BLaER1 treated with 17β-estradiol and CSF1 and Interleukin-3, amounts not matched to agents 10 nM and 100 nM (cell line): ENCODE results near the gene RPS6KA5.
"Not testable (repeated sequence)": the region's sequence is repeated elsewhere in the genome, so short reads cannot be mapped to it uniquely, and the experiment has no call there.

ENCODE experiments used
- H3K27ac ChIP-seq, 11 experiments: shearing (Covaris generic); formaldehyde crosslinking; 2 replicates each; pipeline ENCODE4 v1.8.1; 2022
- H3K27me3 ChIP-seq, 11 experiments: shearing (Covaris generic); formaldehyde crosslinking; 2 replicates each; pipeline ENCODE4 v1.8.1; 2022
- H3K36me3 ChIP-seq, 11 experiments: shearing (Covaris generic); formaldehyde crosslinking; 2 replicates each; pipeline ENCODE4 v1.8.1; 2022
- H3K4me1 ChIP-seq, 10 experiments: shearing (Covaris generic); formaldehyde crosslinking; 2 replicates each; pipeline ENCODE4 v1.8.1; 2022
- H3K4me2 ChIP-seq, 11 experiments: shearing (Covaris generic); formaldehyde crosslinking; 2 replicates each; pipeline ENCODE4 v1.8.1; 2022
- H3K4me3 ChIP-seq, 10 experiments: shearing (Covaris generic); formaldehyde crosslinking; 2 replicates each; pipeline ENCODE4 v1.8.1; 2022
- H3K9ac ChIP-seq, 11 experiments: shearing (Covaris generic); formaldehyde crosslinking; 2 replicates each; pipeline ENCODE4 v1.8.1; 2022
- H3K9me3 ChIP-seq, 11 experiments: shearing (Covaris generic); formaldehyde crosslinking; replicated peaks in 1 of 11; 2 replicates each; pipeline ENCODE4 v1.8.1; 2022
- H4K20me1 ChIP-seq, 11 experiments: shearing (Covaris generic); formaldehyde crosslinking; 2 replicates each; pipeline ENCODE4 v1.8.1; 2022
- Cebpa-rat ChIP-seq, 11 experiments: shearing (Covaris generic); IDR thresholded peaks; 2 replicates each; pipeline ENCODE4 v1.8.1; 2022

The RPS6KA5 gene

DNA sequence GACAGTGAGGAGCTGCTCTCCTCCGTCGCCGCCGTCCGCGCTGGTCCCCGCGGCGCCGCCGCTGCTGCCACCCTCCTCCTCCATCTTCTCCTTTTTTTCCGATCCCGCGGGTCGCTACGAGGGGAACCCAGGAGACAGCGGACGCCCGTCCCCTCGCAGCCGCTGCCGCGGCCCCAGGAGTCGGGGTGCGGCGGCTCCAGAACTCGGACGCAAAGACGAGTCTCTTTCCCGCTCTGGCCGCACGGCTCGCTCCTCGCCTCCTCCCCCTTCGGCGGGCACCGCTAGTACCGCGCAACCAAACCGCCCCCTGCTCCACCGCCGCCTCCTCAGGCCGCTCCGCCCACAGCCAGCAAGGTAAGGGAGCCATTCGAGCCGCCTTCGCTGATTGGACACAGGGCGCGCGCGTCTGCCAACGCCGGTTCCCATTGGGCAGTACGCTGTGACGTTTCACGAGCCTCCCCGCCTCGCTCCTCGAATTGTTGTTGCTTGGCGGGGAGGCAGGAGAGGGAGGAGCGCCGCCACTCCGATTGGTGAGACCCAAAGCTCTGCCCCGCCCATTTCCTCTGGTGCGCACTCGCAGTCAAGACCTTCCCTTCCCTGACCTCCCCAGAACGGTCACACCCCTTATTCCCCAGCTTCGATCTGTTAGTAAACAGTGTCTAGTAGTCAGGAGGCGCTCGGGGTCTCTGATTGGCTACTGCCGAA is at the start of gene RPS6KA5:
Gene RPS6KA5 (minus strand): TSS at position 291 of the 705 bp plus-strand sequence. CDS start 207 bp downstream, at position 84.
- Histone ChIP-seq H3K4me1 (peaks cover 24 to 39% (median 32%) of the 10 kb centered on the region in 10 experiments), H3K27me3 (no peaks in the 10 kb centered on the region), H3K4me2 (peak within 1 kb of the TSS; percentile 83 to 99 (median 96)), H3K36me3 (no peaks in the 10 kb centered on the region), H4K20me1 (no peaks in the 10 kb centered on the region), H3K4me3 (peak within 1 kb of the TSS; percentile 69 to 94 (median 88)), H3K9me3 (no peaks in the 10 kb centered on the region), H3K27ac (peak within 1 kb of the TSS; percentile 71 to 96 (median 87); a peak in 21 of 22 replicates), H3K9ac (peak within 1 kb of the TSS; percentile 83 to 96 (median 90))
- no peak for TF ChIP-seq Cebpa-rat (IDR thresholded peaks at IDR 0.05)

- H4K20me1 ChIP-seq: no peaks in the 10 kb centered on the region
- peak overlapping the region in 10 of 11 experiments; percentile 1 to 81 (median 50); a peak in 15 of 22 replicates for H3K27ac ChIP-seq
- no peaks in the 10 kb centered on the region for H3K9me3 ChIP-seq
- H3K4me3 ChIP-seq: no peak overlapping the region
- H3K36me3 ChIP-seq: no peaks in the 10 kb centered on the region
- H3K4me2 ChIP-seq: peak overlapping the region; percentile 56 to 83 (median 69)
- TF ChIP-seq Cebpa-rat (IDR thresholded peaks at IDR 0.05): no peak
- H3K27me3 ChIP-seq: no peaks in the 10 kb centered on the region
- H3K4me1 ChIP-seq: peaks cover 29 to 46% (median 41%) of the 10 kb centered on the region in 10 experiments
- H3K9ac ChIP-seq: peak overlapping the region in 1 of 11 experiments; percentile 47; a peak in 2 of 22 replicates
These were observed 48.6 kb upstream of the RPS6KA5 start for GRCh38 chr14:91108941-91109611.

DNA sequence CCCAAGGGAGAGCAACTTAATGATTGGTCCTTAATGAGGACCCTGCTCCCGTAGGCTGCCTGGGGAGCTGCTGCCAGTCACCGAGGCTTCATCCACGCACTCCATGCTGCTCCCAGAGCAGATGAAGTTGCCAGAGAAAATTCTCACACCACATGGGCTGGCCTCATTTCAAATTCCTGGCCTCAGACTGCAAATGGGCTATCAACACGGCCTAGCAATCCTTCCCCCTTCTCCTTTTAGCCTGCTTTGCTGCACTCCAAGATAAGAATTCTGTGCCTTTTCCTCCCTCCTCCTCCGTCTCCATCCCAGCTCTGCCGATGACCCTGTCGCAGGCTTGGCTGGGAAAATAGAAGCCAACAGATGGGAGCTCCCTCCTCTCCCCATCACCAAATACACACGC is 42.7 kb upstream of the RPS6KA5 start:
- Histone ChIP-seq H3K4me2 (no peak overlapping the region), H3K27ac (no peak overlapping the region), H3K27me3 (no peaks in the 10 kb centered on the region), H3K9me3 (no peaks in the 10 kb centered on the region), H3K4me3 (no peak overlapping the region), H3K9ac (no peak overlapping the region), H4K20me1 (no peaks in the 10 kb centered on the region), H3K36me3 (no peaks in the 10 kb centered on the region), H3K4me1 (peaks cover 0 to 7% (median 1%) of the 10 kb centered on the region in 10 experiments; a peak in 7 of 20 replicates)
- TF ChIP-seq Cebpa-rat (IDR thresholded peaks at IDR 0.05): no peak

GRCh38 chr14:91100102-91100501 is 39.7 kb upstream of the RPS6KA5 start:
- H3K9me3 ChIP-seq: no peaks in the 10 kb centered on the region
- no peaks in the 10 kb centered on the region for H4K20me1 ChIP-seq
- TF ChIP-seq Cebpa-rat (IDR thresholded peaks at IDR 0.05): no peak
- no peak overlapping the region for H3K27ac ChIP-seq
- no peaks in the 10 kb centered on the region for H3K4me1 ChIP-seq
- no peak overlapping the region for H3K4me3 ChIP-seq
- no peaks in the 10 kb centered on the region for H3K36me3 ChIP-seq
- H3K9ac ChIP-seq: no peak overlapping the region
- no peak overlapping the region for H3K4me2 ChIP-seq
- H3K27me3 ChIP-seq: no peaks in the 10 kb centered on the region

DNA sequence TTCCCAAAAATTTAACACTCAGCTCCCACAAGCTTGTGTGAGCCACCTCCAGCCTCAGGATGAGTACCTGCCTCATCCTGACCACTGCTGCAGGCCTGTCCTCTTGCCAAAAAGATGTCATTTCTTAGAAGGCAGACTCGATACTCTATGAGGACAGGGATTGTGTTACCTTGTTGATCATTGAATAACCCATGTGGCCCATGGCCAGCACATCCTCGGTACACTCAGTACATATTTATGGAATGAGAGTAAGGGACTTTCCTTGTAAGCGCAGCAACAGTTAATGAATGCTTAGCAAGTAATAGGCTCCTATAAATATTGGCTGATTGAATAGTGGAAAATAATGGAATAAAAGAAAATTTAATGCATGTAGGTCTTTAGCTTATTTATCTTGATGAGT is 38.1 kb upstream of the RPS6KA5 start:
- H3K9ac ChIP-seq: no peak overlapping the region
- H3K4me1 ChIP-seq: no peaks in the 10 kb centered on the region
- no peaks in the 10 kb centered on the region for H3K9me3 ChIP-seq
- no peaks in the 10 kb centered on the region for H4K20me1 ChIP-seq
- no peaks in the 10 kb centered on the region for H3K36me3 ChIP-seq
- TF ChIP-seq Cebpa-rat (IDR thresholded peaks at IDR 0.05): no peak
- H3K4me3 ChIP-seq: no peak overlapping the region
- no peak overlapping the region for H3K27ac ChIP-seq
- H3K27me3 ChIP-seq: no peaks in the 10 kb centered on the region
- no peak overlapping the region for H3K4me2 ChIP-seq

- not testable (repeated sequence) for H3K9ac ChIP-seq, H3K4me3 ChIP-seq, H4K20me1 ChIP-seq, H3K27me3 ChIP-seq, H3K27ac ChIP-seq, H3K36me3 ChIP-seq, H3K4me2 ChIP-seq, H3K4me1 ChIP-seq, H3K9me3 ChIP-seq
These were observed 37.2 kb upstream of the RPS6KA5 start for GRCh38 chr14:91097657-91098056.

DNA sequence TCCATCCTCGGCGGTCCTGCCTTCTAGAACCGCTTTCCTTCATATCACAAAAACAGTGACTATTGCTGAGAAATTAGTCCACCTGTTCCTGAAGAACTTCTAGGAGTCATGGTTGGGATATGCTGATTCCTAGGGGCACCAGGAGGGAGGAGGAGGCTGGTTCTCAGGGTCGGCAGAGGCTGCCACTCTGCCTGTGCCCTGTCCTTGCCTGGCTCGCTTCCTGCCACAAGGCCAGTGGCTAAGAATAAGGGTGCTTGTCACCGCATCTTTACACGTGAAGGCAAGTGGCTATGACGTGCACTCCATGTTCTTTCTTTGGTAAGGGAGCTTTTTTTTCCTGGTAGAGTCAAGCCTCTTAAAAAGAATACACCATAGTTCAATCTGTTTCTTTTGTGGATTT is 34.7 kb upstream of the RPS6KA5 start:
- Histone ChIP-seq H3K27ac (no peak overlapping the region), H4K20me1 (no peaks in the 10 kb centered on the region), H3K4me1 (no peaks in the 10 kb centered on the region), H3K4me2 (no peak overlapping the region), H3K9ac (no peak overlapping the region), H3K4me3 (no peak overlapping the region), H3K36me3 (no peaks in the 10 kb centered on the region), H3K9me3 (no peaks in the 10 kb centered on the region), H3K27me3 (no peaks in the 10 kb centered on the region)
- TF ChIP-seq Cebpa-rat (IDR thresholded peaks at IDR 0.05): no peak

DNA sequence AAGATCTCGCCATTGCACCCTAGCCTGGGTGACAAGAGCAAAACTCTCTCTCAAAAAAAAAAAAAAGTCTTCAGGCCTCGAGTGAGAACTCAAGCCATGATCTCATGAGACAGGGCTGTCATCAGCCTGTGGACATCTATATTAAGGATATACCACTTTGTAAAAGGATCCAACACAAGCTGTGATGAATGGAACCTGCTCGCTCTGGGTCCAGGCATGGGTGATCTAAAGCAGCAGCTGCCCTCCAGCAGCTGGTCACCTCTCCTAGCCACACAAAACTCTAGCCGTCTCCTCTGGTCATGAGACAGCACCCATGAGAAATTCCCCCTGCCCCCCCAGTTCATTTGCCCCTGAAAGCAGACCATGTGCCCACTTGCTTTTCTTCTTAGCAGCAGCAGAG is 34.3 kb upstream of the RPS6KA5 start:
- no peaks in the 10 kb centered on the region for H3K36me3 ChIP-seq
- no peak overlapping the region for H3K9ac ChIP-seq
- H3K27me3 ChIP-seq: no peaks in the 10 kb centered on the region
- H3K27ac ChIP-seq: no peak overlapping the region
- H3K4me2 ChIP-seq: no peak overlapping the region
- H3K4me1 ChIP-seq: no peaks in the 10 kb centered on the region
- H3K9me3 ChIP-seq: no peaks in the 10 kb centered on the region
- H3K4me3 ChIP-seq: no peak overlapping the region
- TF ChIP-seq Cebpa-rat (IDR thresholded peaks at IDR 0.05): no peak
- H4K20me1 ChIP-seq: no peaks in the 10 kb centered on the region

- not testable (repeated sequence) for H3K4me3 ChIP-seq, H3K9ac ChIP-seq, H3K27me3 ChIP-seq, H3K27ac ChIP-seq, H3K4me2 ChIP-seq, H3K4me1 ChIP-seq, H3K9me3 ChIP-seq, H4K20me1 ChIP-seq, H3K36me3 ChIP-seq
These were observed 33.5 kb upstream of the RPS6KA5 start for GRCh38 chr14:91093743-91094472.
